Gastroesophageal sphincter (tissue), 3 donors: Measurements from ENCODE around the gene SLC1A2.

ENCODE experiments used
- CTCF ChIP-seq, 4 experiments: fragments of 200-600 bp in 2 of 4; fragments of 450-650 bp in 2 of 4; sonication (generic) in 1 of 4; IDR thresholded peaks; one replicate each; pipeline ENCODE4 v1.5.1; 2017 to 2019; ENCODE audit warnings: antibody characterized with exemption in 4 of 4, mild to moderate bottlenecking in 2 of 4, moderate library complexity in 2 of 4
- POLR2A ChIP-seq, 2 donors: fragments of 450-650 bp; IDR thresholded peaks; one replicate each; pipeline ENCODE4 v1.6.1; 2017; ENCODE audit warnings: antibody characterized with exemption in 2 of 2, mild to moderate bottlenecking in 2 of 2, moderate library complexity in 1 of 2

- TF ChIP-seq POLR2A (IDR thresholded peaks at IDR 0.05) (no peak), CTCF (IDR thresholded peaks at IDR 0.05) (peak in 1 of 4 experiments; percentile 42)
Measured at GRCh38 chr11:35412285-35412684, 7.1 kb downstream of the SLC1A2 start.
